Measurements from ENCODE around the gene DHRS4. TPM values are rescaled to one million over a fixed set of nuclear protein-coding genes. Genes with fewer than 3 reads are reported as not detected.
A peak's percentile ranks its signal among the peaks of the same experiment; 100 is the strongest.
"Not testable (repeated sequence)": the region's sequence is repeated elsewhere in the genome, so short reads cannot be mapped to it uniquely, and the experiment has no call there.

Gene DHRS4
- total RNA-seq, 1 donor from 2014 or later = 23.5 TPM

GRCh38 chr14:23984891-23985602, 31.5 kb downstream of the DHRS4 start:
- peak; percentile 19 for DNase-seq

GRCh38 chr14:23988223-23988606, 34.6 kb downstream of the DHRS4 start:
- not testable (repeated sequence) for DNase-seq

DNA sequence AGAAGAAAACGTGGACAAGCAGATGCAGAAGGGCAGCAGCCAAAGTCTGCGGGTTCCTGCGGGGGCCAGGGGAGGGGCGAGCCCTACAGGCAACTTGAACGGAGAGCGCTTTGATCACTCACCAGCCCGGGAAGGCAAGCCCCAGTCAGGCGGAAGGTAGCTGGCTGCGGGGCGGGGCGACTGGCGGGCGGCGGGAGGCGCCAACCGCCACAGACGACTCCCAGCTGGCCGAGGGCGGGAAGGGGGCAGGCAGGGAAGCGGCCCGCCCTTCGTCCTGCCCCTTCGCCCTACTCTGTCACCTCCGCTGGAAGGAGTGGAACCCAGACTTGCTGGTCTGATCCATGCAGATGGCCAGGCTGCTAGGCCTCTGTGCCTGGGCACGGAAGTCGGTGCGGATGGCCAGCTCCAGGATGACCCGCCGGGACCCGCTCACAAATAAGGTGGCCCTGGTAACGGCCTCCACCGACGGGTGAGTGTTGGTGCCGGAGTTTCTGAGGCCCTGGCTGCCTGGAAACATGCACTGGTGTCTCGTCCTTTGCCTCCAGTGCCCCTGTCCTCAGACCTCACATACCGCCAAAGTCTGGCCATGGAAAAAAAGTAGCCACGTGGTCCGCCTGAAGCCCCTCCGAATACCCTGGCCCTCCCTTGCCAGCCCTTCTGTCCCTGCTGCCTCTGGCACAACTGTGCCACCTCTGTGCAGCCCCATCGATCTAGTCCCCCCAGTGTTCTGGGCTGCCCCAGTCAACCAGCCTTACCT, 35.2 kb downstream of the DHRS4 start, which contains the start of gene DHRS4L2:
TSS of gene DHRS4L2 (plus strand) at position 323 of the 757 bp plus-strand sequence. CDS start at position 342, 19 bp downstream.
- DNase-seq = peak; percentile 28

GRCh38 chr14:23989734-23990445, 36.3 kb downstream of the DHRS4 start:
- not testable (repeated sequence) for DNase-seq

DNA sequence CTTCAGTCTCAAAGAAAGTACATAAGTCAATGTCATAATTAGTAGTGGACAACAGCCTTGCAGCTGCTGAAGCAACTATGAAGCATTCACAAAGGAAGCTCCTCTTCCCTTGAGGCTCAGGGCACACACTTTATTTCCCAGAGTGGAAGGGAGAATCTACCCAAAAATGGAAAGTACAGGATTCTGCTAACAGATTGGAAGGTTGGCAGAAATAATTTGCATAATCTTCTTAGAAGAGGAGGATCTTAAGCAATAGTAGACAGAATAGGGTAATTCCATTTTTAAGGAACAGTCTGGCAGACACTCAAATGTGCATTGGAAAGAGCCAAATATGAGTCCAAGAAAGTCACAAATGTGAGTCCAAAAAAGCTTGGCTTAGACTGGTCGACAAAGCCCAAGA, 37.4 kb downstream of the DHRS4 start:
- not testable (repeated sequence) for DNase-seq

GRCh38 chr14:23993042-23993441, 39.5 kb downstream of the DHRS4 start:
- not testable (repeated sequence) for DNase-seq

GRCh38 chr14:23996009-23996408, 42.4 kb downstream of the DHRS4 start:
- not testable (repeated sequence) for DNase-seq

- DNase-seq = not testable (repeated sequence)
Measured at GRCh38 chr14:23996825-23997224, 43.3 kb downstream of the DHRS4 start.

DNA sequence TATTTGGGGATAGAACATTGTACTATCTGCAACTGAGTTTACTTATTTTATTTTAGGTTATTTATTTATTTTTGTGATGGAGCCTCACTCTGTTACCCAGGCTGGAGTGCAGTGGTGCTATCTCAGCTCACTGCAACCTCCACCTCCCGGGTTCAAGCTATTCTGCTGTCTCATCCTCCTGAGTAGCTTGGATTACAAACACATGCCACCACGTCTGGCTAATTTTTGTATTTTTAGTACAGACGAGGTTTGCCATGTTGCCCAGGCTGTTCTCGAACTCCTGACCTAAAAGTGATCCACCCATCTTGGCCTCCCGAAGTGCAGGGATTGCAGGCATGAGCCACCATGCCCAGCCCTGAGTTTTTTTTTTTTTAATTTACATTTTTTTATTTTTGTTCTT, 46.1 kb downstream of the DHRS4 start:
- not testable (repeated sequence) for DNase-seq

GRCh38 chr14:24001078-24001477, 47.5 kb downstream of the DHRS4 start:
- DNase-seq = not testable (repeated sequence)

GRCh38 chr14:24001679-24002078, 48.1 kb downstream of the DHRS4 start:
- not testable (repeated sequence) for DNase-seq

DNA sequence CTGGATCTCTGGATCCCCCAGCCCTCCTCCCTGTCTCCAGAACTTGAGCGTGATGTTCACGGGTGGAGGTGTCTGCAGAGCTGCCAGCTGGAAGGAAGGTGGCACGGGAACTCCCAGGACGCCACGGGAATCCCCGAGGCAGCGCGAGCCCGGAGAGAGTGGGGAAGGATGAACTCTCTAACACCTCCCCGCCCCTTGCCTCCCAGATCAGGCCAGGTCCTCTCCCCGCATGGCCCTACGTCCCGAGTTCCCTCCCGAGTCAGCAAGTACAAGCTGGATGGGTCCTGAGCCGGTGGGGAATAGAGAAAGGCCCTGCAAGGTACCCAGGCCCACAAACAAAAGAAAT, 52.9 kb downstream of the DHRS4 start:
- not testable (repeated sequence) for DNase-seq

DNA sequence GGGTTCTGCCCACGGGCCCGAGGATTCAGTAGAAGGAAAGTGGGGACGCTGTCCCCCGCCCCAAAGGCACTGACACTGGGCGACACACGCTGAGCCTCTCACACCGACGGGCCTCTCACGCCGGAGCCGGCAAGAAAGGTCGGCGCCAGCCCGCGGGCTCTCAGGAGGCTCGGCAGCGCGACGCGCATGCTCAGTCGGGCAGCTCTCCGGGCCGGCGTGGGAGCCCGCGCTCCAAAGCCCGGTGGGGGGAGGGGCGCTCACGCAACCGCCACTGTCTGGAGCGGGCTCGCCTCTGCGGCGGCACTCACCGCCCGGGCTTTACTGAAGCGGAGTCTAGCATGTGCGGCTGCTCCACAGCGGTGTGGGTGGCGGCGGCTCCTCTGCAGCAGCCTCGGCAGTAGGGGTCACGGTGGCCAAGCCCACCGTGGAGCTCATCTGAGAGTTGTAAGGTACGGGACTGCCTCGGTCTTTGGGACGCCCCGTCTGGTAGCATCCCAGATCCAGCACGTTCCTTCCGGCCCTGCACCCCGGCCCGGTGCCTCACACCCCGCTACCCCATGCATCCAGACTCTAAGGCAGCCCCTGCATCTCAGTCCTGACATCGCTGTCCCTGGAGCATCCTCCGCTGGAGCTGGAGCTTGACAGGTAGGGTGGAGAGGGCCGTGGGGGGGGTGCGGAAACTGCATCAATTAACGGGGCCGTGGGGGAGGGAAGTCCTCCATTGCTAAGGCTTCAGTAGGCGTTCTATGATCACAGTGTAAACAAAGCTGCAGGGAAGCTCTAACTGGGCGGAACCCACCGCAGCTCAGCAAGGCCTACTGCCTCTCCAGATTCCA, 53.5 kb downstream of the DHRS4 start:
- DNase-seq = not testable (repeated sequence)

GRCh38 chr14:24011051-24011450, 57.5 kb downstream of the DHRS4 start:
- no peak for DNase-seq

GRCh38 chr14:24012726-24013273, 59.2 kb downstream of the DHRS4 start:
- not testable (repeated sequence) for DNase-seq

- DNase-seq = peak; percentile 63
Measured at GRCh38 chr14:24013654-24014514, 60.3 kb downstream of the DHRS4 start.

DNA sequence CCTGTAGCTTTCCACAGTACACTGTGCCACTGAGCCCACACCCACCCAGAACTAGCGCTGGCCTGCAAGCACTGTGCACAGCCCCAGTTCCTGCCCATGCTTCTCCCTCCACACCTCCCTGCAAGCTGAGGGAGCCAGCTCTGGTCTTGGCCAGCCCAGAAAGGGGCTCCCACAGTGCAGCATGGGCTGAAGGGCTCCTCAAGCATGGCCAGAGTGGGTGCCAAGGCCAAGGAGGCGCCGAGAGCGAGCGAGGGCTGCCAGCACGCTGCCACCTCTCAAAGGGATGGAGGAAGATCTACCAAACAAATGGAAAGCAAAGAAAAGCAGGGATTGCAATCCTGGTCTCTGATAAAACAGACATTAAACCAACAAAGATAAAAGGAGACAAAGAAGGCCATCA, 62.2 kb downstream of the DHRS4 start:
- not testable (repeated sequence) for DNase-seq
